Activated CD4-positive, alpha-beta T cell treated with anti-CD3 and anti-CD28 coated beads, Interleukin-2, amount 50 U/mL, for 48 hours (primary cell): Measurements from ENCODE around the gene SCNN1G.

Experiments
- DNase-seq, 2 experiments: peaks; one replicate each; pipeline ENCODE4 v3.0.0-alpha.2; 2020

Gene SCNN1G

DNA sequence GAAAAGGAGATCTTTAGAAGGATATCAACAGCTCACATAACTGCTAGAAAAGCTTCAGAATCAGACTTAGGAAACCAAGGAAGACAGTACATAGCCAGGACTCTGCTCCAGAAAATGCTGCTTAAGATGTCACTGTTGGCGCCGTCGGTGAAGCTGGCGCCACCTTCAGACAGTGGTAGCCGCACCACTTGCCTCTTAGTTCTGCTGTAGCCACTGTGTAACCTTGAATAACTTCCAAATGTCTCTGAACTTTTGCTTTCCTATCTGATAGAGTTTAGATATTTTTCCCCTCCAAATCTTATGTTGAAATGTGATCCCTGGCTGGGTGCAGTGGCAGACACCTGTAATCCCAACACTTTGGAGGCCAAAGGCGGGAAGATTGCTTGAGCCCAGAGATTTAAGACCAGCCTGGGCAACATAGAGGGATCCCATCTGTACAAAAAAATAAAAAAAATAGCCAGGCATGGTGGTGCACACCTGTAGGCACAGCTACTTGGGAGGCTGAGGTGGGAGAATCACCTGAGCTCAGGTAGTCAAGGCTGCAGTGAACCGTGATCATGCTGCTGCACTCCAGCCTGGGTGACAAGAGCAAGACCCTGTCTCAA is 27.0 kb upstream of the SCNN1G start:
- no peak for DNase-seq

DNA sequence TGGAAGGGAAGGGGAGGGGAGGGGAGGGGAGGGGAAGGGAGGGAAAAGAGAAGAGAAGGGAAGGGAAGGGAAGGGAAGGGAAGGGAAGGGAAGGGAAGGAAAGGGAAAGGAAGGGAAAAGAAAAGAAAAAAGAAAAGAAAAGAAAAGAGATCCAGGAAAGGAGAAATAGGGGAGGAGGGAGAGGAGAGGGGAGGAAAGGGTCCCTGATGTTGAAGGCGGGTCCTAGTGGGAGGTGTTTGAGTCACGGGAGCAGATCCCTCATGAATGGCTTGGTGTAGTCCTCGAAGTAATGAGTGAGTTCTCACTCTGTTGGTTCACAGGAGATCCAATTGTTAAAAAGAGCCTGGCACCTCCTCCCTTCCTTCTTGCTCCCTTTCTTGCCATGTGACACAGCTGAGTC is 26.4 kb upstream of the SCNN1G start:
- no peak for DNase-seq

DNA sequence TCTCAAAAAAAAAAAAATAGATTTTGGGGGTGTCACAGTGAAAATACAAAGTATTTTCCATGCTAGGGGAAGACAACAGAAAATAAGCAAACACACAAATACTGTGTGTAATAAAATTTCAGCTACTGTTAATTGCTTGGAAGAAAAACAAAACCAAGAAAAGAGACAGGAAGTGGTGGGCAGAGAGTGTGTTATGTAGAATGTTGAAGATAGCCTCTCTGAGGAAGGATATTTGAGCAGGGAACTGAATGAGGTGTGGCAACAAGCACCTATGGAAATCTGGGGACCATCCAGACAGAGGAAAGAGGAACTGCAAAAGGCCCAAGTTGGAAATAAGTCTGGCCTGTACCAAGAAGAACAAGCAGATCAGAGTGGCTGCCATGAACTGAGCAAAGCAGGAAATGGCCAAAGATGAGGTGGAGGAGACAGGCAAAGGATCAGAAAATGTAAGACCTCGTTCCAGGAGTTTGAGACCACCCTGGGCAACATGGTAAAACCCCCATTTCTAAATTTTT is 25.5 kb upstream of the SCNN1G start:
- no peak for DNase-seq

DNA sequence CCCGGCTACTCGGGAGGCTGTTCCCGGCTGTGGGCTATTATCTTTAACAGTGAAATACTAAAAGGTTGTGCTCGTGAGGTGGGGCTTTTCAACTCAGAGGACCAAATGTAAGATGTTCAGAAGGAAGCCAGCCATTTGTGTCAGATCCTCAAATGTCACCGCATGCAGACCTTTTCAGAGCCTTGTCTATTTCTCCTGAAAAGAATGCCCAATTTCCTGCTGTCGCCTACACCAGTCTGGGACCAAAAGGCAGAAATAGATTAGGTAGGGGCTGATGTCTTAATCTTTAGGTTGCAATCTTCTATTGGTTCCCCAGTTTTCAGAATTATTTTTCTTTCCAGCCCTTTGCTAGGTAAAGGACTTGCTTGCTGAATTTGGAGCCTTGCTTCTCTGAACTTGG is 24.4 kb upstream of the SCNN1G start:
- DNase-seq, result no peak

DNA sequence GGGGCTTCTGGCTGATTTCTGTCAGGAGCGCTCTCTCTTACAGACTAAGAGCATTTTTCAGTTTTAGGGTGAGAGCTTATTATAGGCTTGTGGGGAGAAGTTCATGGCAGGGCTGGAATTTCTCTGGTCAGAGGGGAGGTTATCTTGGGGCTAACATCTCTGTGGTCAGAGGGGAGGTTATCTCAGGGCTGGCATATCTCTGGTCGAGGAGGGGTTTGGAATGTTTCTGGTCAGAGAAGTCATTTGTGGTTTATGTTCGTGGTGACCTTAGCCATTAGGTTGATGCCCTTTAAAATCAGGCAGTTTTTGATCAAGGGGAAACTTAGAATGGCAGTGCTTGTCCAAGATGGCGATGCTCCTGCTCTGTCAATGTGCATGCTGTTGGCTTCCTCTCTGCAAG is 22.5 kb upstream of the SCNN1G start:
- DNase-seq, result no peak

DNA sequence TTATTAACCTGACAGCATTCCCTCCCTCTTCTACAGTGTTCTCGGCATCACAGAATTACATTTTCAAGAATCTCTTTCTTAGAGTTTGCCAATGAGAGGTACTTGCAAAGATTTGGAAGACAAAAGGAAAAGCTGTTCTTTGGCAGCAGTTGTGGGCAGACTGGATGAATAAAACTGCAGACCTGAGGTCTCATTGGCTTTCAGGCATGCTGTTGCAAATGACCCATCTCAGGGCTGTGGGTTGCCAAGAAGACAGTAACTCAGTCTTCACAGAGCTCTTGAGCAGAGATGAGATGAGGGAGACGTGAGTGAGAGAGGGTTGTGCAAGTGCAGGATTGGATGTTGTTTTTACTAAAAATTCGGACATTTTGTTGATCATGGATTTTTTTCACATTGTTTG is 22.0 kb upstream of the SCNN1G start:
- no peak for DNase-seq

DNA sequence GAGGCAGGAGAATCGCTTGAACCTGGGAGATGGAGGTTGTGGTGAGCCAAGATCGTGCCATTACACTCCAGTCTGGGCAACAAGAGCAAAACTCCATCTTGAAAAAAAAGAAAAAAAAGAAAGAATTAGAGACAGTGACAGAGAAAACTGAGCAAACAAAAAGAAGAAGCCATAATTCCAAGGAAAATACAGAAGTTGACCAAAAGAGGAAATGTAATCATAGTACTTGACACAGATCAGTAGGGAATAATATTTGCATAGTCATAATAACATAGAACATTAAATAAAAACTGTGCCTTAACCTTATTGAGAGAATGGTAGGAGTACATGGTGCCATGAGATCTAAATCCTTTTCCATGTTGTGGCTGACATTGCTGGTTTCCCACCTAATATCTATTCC is 18.6 kb upstream of the SCNN1G start:
- DNase-seq, result no peak

DNA sequence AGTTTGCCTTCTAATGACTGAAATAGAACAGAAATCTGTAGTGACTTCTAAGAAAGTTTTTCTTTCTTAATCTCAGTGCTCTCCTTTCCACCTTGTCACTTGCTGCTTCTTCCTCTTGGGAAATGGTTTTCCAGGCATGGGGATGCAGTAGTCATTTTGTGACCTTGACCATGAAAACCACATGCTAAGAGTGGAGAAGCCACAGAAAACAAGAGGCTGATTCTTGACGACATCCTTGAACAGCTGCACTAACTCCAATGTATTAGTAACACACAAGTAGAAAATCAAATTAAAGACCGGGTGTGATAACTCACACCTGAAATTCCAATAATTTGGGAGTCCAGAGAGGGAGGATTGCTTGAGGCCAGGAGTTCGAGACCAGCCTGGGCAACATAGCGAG is 17.8 kb upstream of the SCNN1G start:
- DNase-seq, result no peak

DNA sequence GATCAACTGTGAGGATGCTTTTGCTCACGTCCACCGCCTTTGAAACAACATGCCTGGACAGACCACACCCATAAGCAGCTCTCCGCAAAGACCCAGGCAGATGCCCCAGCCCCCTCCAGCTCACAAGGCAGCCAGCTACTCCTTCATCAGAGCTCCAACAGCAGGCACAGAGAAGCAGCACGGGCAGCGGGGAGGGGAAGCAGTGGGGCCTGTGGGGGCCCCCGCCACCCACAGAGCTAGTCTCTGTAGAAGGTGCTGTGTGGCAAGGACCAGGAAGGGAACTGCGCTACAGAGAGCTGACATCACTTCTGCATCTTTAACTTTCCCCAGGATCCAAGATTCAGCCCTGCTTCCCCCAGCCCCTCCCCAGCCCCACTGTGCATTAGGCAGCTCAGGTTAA is 10.0 kb upstream of the SCNN1G start:
- DNase-seq, result no peak

DNA sequence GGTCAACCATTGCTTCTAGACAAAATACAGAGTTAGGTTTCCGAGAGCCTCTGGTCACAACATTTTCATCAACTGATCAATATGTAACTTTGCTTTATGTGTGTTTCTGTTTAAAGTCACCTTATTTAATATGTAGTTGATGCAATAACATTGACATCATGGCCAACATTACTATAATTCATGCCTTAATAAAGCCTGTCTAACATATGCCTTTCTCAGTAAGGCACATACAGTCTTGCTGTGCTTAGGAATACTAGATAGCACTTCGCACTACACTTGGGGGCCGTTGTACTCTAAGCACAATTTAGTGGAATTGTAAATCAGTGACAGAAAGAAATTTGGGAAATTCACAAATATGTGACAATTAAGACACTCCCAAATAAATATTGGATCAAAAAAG is 9.6 kb upstream of the SCNN1G start:
- no peak for DNase-seq

DNA sequence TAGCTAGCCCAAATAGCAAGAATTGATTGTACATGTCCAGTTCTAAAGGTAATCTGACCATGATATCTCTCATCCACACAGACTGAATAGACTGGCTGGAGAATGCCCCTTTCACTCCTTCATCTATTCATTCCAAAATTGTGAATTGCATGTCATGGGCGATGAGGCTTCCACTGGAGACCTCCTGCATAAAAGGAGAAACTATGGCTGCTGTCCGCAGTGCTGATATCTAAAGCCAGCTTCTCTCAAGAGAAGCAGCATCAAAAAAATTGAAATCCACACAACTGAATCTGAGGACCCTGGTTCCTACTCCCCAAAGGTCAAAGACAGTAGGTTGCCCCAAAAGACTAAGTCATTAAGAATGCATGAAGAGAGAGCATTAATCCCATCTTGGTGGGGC is 7.9 kb upstream of the SCNN1G start:
- DNase-seq, result no peak

DNA sequence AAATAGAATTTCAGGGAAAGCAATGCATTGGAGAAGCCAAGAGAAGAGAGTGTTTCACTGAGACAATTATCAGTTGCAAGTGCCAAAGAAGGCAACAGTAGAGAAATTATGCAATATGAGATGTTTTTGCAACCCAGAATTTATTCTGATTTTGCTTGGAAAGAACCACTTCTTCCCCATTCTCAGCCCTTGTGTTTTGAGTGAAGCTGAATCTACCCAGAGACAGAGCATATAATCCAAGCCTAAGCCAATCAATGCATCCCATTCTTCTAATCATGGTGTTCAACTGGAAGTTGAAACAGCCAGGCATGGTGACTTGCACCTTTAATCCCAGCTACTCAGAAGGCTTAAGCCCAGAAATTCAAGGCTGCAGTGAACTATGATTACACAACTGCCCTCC is 6.9 kb upstream of the SCNN1G start:
- DNase-seq, result no peak

DNA sequence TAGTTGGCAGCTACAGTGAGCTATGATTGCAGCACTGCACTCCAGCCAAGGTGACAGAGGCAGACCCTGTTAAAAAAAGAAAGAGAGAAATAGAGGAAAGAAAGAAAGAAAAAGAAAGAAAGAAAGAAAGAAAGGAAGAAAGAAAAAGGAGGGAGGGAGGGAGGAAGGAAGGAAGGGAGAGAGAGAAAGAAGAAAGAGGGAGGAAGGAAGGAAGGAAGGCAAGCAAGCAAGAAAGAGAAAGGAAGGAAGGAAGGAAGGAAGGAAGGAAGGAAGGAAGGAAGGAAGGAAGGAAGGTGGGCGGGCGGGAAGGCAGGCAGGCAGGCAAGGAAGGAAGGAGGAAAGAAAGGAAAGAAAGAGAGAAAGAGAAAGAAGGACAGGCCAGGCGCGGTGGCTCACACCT is 1.0 kb upstream of the SCNN1G start:
- no peak for DNase-seq

DNA sequence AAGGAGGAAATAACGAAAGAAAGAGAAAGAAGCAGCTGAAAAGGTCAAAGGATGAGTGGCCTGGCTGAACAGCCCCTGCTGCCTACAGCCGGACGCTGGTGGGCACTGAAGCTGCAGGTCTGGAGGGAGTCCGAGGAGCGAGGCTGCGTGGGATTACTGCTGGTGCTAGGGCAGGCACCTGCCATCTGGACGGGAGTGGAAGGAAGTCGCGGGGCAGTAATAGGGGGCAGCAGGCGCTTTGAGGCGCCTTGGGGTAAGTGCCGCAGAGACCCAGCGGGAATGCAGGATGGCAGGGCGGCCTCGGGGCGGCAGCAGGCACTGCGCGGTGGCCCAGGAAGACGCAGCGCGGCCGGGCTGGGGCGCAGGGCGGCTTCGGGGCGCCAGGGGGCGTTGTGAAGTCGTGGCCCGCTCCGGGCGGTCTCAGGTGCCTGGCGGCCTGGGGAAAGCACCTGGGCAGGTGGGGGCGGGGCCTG is 303 bp upstream of the SCNN1G start:
- peak; percentile 69 to 78 for DNase-seq

DNA sequence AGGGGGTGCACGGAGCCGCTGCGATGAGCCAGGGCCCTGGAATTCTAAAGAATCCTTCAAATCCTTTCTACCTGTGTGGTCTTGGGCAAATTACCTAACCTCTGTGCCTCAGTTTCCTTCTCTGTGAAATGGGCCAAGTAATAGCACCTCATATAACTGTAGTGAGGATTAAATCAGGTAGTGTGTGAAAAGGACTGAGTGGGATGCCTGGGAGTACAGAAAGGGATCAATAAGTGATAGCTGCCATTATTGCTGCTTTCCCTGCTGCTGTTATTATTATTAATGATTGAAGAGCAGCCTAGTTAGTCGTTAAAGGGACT is 958 bp downstream of the SCNN1G start:
- no peak for DNase-seq

DNA sequence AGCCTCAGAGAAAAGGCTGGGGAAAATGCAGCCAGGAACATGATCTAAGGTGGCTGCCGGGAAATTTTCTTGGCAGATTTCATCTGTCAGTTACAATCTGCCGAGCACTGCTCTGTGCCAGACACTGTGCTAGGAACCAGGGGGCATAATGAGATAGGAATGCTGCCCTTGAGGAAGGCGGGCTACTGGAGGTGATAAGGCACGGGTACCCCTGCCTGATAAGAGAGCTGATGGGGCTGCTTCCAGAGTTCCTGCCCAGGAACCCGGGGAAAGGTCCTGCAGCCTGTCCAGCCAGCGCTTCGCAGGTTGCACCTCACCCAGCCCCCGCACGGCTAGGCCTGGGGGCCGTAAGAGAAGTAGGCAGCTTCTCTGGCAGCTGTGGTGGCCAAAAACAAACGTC is 3.1 kb downstream of the SCNN1G start:
- no peak for DNase-seq

DNA sequence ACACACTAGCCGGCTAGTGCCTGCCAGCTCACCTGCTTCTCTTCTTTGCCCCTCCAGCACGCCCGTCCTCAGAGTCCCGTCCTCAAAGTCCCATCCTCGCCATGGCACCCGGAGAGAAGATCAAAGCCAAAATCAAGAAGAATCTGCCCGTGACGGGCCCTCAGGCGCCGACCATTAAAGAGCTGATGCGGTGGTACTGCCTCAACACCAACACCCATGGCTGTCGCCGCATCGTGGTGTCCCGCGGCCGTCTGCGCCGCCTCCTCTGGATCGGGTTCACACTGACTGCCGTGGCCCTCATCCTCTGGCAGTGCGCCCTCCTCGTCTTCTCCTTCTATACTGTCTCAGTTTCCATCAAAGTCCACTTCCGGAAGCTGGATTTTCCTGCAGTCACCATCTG is 3.6 kb downstream of the SCNN1G start:
- DNase-seq, result no peak

DNA sequence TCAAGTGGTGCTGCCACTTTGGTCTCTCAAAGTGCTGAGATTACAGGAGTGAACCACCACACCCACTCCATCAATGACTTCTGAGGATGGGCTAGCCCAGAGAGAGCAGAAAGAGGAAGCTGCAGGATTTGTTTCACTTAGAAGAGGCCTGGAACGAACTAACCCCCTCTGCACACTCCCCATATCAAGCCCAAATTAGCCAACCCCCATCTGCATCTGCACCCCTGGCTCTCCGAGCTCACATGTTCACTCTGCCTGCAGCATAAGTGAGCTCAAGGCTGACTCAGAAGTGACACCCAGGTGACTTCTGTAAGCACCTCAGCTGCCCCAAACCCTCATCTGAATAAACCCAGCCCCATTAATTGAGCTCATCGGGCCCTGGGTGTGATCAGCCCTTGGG is 4.8 kb downstream of the SCNN1G start:
- DNase-seq, result no peak

DNA sequence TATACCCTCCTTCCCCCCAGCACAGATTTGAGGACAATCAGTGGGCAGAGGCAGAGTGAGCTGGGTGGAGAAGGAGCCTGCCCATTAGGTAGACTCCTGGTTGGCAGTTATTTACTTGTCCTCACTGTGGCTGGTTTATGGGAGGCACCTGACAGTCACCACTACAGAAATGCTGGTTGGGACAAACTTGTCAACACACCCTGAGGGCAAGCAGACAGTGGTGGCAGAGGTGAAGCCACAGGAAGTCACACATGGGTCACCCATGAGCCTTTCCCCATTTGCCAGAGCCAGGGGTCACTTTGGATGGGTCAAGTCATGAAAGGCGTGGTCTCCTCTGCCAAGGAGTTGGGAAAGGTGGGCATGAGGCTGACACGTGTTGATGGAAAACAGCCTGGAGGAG is 6.4 kb downstream of the SCNN1G start:
- no peak for DNase-seq

DNA sequence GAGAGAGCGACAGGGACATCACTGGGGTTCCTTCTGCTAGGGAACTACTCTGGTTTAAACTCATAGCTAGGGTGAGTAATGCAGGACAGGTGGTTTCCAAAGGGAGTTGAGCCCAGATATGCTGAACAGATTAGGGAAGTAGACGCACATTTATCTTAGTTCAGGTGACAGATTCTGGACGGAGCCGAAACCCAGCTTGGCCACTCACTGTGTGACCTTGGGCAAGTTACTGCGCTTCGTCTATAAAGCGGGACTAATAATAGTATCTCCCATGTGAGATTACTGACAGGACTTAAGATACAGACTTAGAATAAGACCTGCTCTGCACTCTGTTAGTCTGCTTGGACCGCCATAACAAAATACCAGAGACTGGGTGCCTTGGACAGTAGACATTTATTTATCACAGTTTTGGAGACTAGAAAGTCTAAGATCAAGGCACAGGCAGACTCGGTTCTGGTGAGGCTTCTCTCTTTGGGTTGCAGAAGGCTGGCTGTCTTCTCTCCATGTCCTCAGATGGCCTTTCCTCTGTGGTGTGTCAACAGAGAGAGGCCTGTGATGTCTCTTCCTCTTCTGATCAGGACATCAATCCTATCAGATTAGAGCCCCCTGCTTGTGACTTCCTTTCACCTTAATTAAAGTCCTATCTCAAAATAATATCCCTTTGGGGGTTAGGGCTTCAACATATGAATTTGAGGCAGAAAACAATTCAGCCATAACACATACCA is 12.1 kb downstream of the SCNN1G start:
- no peak for DNase-seq

DNA sequence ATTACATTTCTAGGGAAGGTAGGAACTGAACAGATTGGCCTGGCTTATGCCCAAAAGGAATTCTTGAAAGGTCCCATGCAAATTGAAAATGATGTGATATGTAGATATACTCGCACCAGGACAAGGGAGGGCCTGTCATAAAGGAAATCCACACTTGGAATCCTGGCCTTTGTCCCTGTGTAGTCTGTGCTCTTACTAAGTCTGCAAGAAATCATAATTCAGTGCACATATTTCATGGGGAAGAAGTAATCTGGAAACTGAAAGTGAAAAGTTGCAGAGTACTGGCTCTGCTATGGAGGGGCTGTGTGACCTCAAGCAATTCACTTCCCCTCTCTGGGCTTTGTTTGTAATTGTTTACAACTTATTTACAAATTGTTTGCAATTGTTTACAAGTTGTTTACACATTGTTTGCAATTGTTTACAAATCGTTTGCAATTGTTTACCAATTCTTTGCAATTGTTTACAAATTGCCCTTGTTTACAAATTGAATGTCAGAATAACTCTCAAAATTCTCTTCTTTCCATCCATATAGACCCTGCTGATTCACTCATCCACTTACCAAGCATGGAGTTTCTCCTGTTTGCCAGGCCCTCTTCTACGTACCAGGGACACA is 12.9 kb downstream of the SCNN1G start:
- no peak for DNase-seq

DNA sequence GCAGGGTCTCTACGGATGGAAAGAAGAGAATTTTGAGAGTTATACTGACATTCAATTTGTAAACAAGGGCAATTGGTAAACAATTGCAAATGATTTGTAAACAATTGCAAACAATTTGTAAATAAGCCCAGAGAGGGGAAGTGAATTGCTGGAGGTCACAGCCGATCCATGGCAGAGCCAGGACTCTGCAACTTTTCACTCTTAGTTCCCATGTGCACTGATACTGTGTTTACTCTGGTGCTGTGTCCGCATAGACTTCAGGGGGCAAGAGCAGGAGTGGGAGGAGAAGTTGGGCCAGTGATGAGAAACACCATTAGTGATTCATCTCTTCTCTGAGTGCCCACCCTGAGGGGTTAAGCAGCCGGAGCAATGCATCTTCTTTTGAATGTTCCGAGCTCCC is 14.0 kb downstream of the SCNN1G start:
- DNase-seq, result no peak

DNA sequence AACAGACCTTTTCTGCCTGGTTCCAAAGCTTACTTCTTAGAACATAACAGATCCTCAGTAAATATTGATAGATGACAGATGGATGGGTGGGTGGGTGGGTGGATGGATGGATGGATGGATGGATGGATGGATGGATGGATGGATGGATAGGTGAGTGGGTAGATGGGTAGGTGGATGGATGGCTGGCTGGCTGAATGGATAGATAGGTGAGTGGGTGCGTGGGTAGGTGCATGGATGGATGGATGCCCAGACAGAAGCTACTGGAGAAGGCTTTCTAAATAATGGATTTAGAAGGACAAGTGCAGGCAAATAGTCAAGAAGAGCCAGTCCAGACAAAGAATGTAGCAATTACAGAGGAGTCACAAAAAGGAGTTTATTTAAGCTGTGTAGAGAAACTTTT is 19.6 kb downstream of the SCNN1G start:
- DNase-seq, result no peak

DNA sequence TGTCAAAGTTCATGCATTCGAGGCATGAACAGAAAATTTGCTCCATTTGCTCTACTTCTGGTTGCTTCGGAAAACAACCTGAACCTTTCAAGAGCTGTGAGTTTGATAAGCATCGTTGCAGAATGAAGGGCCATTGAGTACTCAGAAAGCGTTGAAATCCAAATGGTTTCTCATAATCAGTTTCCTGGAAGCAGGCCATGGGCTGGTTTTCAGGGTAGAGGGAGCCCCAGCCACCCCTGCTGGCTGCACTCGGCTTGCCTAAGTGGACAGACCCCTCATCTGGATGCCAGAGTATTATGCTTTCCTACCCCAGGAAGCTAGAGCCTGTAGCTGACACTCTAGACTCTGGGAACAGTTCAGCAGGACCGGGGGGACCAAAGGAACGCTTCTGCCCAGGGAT is 24.4 kb downstream of the SCNN1G start:
- DNase-seq, result no peak

DNA sequence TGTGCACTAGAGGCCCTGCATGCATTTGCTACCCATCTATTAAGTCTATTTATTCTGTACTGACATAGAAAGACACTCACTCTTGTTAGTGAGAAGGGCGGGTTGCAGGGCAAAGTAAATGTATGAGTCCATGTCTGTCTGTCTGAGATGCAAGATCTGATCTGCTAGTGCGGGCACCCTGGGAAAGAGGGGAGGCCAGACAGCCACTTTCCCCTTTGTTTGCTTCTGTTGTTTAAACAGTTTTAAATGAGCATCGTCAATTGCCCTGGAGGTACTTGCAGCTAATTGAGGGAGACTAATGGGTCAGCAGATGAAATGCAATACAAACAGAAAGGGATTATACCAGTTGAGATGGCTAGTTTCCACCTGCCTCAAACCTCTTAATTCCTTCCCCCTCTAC is 24.9 kb downstream of the SCNN1G start:
- DNase-seq, result no peak
